ENCODE measurements around the gene ZNF148.

The ZNF148 gene

GRCh38 chr3:125334675-125335560 is 40.2 kb downstream of the ZNF148 start:
- DNase-seq (ENCODE audit: low spot score), result no peak
- FAIRE-seq, result peak; percentile 23

GRCh38 chr3:125332504-125332903 is 42.6 kb downstream of the ZNF148 start:
- no peak for FAIRE-seq
- no peak for DNase-seq (ENCODE audit: low spot score)

GRCh38 chr3:125331243-125331642 is 43.9 kb downstream of the ZNF148 start:
- no peak for DNase-seq (ENCODE audit: low spot score)
- FAIRE-seq, result no peak

GRCh38 chr3:125326957-125327356 is 48.2 kb downstream of the ZNF148 start:
- FAIRE-seq (no peak), DNase-seq (ENCODE audit: low spot score) (no peak)

- FAIRE-seq, result no peak
- DNase-seq (ENCODE audit: low spot score), result no peak
These were observed 49.4 kb downstream of the ZNF148 start for GRCh38 chr3:125325746-125326145.

GRCh38 chr3:125324341-125324740 is 50.8 kb downstream of the ZNF148 start:
- no peak for DNase-seq (ENCODE audit: low spot score)
- no peak for FAIRE-seq

- FAIRE-seq (no peak), DNase-seq (ENCODE audit: low spot score) (no peak)
These were observed 52.2 kb downstream of the ZNF148 start for GRCh38 chr3:125322917-125323316.

- FAIRE-seq (no peak), DNase-seq (ENCODE audit: low spot score) (no peak)
These were observed 53.0 kb downstream of the ZNF148 start for GRCh38 chr3:125322166-125322565.

GRCh38 chr3:125319765-125320164 is 55.4 kb downstream of the ZNF148 start:
- DNase-seq (ENCODE audit: low spot score), result no peak
- no peak for FAIRE-seq

- DNase-seq (ENCODE audit: low spot score) (no peak), FAIRE-seq (peak; percentile 70)
These were observed 56.3 kb downstream of the ZNF148 start for GRCh38 chr3:125318871-125319270.

- no peak for DNase-seq (ENCODE audit: low spot score)
- no peak for FAIRE-seq
These were observed 56.8 kb downstream of the ZNF148 start for GRCh38 chr3:125318167-125318865.

GRCh38 chr3:125317761-125318160 is 57.4 kb downstream of the ZNF148 start:
- no peak for FAIRE-seq
- DNase-seq (ENCODE audit: low spot score), result no peak

- FAIRE-seq, result no peak
- DNase-seq (ENCODE audit: low spot score), result no peak
These were observed 58.2 kb downstream of the ZNF148 start for GRCh38 chr3:125316949-125317348.

GRCh38 chr3:125316246-125316645 is 58.9 kb downstream of the ZNF148 start:
- DNase-seq (ENCODE audit: low spot score) (no peak), FAIRE-seq (no peak)

- FAIRE-seq (no peak), DNase-seq (ENCODE audit: low spot score) (no peak)
These were observed 62.0 kb downstream of the ZNF148 start for GRCh38 chr3:125313060-125313635.

GRCh38 chr3:125310623-125311081 is 64.5 kb downstream of the ZNF148 start:
- no peak for FAIRE-seq

GRCh38 chr3:125309476-125309875 is 65.6 kb downstream of the ZNF148 start:
- DNase-seq (ENCODE audit: low spot score) (no peak), FAIRE-seq (no peak)

More at GRCh38 chr3:125310623-125311081, 64.5 kb downstream of the ZNF148 start:
- peak; percentile 8 for DNase-seq (ENCODE audit: low spot score)

- DNase-seq (ENCODE audit: low spot score), result no peak
- FAIRE-seq, result no peak
These were observed 68.5 kb downstream of the ZNF148 start for GRCh38 chr3:125306620-125307019.

- DNase-seq (ENCODE audit: low spot score) (no peak), FAIRE-seq (no peak)
These were observed 72.2 kb downstream of the ZNF148 start for GRCh38 chr3:125302932-125303331.

- no peak for FAIRE-seq
- DNase-seq (ENCODE audit: low spot score), result no peak
These were observed 74.7 kb downstream of the ZNF148 start for GRCh38 chr3:125300416-125300815.

GRCh38 chr3:125294411-125294810 is 80.7 kb downstream of the ZNF148 start:
- FAIRE-seq, result no peak
- no peak for DNase-seq (ENCODE audit: low spot score)

- DNase-seq (ENCODE audit: low spot score) (no peak), FAIRE-seq (no peak)
These were observed 83.1 kb downstream of the ZNF148 start for GRCh38 chr3:125292015-125292414.
